ENCODE data around the gene RRAS. TPM values are rescaled to one million over a fixed set of nuclear protein-coding genes. Genes with fewer than 3 reads are reported as not detected.

The RRAS gene
- polyA plus RNA-seq, 1 of the 3 experiments (the other 2 are of a cell fraction) = 141 TPM

- TF ChIP-seq FOSL2 (IDR thresholded peaks at IDR 0.05; ENCODE audit: borderline replicate concordance, low read depth) = no peak
- no peak for TF ChIP-seq IRF3 (IDR thresholded peaks at IDR 0.05; ENCODE audit: low read depth, low read length)
- no peak for TF ChIP-seq NFIC (IDR thresholded peaks at IDR 0.05; ENCODE audit: borderline replicate concordance)
- TF ChIP-seq EZH2phosphoT487 (IDR thresholded peaks at IDR 0.05; ENCODE audit: borderline replicate concordance, low read depth) = no peak
Observed at GRCh38 chr19:49594993-49595818, 44.7 kb downstream of the RRAS start (continued).

DNA sequence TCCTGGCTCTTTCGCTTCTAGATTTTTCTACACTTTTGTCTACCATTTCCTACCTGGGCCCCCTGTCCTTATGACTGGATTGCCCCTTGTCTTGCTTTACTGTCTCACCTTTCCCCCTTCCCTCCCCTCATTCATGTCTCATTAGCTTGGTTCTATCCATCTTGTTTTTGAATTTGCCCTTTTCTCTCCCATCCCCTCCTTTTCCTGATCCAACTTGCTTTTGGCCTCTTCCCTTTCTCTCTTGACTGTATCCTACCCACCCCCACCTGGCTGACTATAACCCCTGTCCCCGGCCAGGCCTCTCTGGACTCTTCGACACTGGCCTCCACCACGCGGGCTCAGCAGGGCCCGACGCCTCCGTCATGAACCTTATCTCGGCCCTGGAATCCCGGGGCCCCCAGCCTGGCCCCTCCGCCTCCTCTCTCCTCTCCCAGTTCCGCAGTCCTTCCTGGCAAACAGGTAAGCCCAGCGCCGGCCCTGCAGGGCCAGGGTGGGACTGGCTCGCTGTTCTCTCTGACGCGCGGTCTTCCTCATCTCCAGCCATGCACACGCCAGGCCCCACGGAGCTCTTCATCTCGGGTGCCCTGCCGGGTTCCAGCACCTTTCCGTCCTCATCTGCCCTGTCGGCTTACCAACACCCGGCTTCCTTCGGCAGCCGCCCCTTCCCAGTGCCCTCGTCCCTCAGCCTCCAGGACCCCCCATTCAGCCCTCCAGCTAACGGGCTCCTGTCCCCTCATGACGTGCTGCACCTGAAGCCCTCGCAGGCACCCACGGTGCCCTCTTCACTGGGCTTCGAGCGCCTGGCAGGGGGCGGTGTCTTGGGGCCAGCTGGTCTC, 45.6 kb downstream of the RRAS start:
- no peak for DNase-seq
- Histone ChIP-seq H3F3A (replicated peaks; ENCODE audit: insufficient read depth) (peaks cover 28% of the 10 kb centered on the region), H3K9me2 (no peaks in the 10 kb centered on the region), H3K4me2 (peak overlapping the region; percentile 98; the same call in 1 of the 2 replicates), H3K27ac (ENCODE audit: low read depth in 2 of 2, low read length in 1 of 2) (peak overlapping the region in 1 of 2 experiments; percentile 26; a peak in 1 of 4 replicates), H4K20me1 (ENCODE audit: insufficient read depth) (peaks cover 41% of the 10 kb centered on the region), H3K9me3 (no peaks in the 10 kb centered on the region), H3K27me3 (ENCODE audit: insufficient read depth) (no peaks in the 10 kb centered on the region), H3K36me3 (replicated peaks in 1 of 2; ENCODE audit: control insufficient read depth in 1 of 2, insufficient read depth in 2 of 2, low read length in 1 of 2) (peaks cover 24 to 47% of the 10 kb centered on the region in 2 experiments), H3K4me3 (ENCODE audit: low read depth in 2 of 2, low read length in 1 of 2) (no peak overlapping the region), H2AFZ (ENCODE audit: low read depth) (no peak overlapping the region), H3K9ac (peak overlapping the region; percentile 1; the same call in 1 of the 2 replicates), H3K79me2 (ENCODE audit: insufficient read depth) (peaks cover 60% of the 10 kb centered on the region), H3K4me1 (ENCODE audit: control insufficient read depth in 1 of 2, insufficient read depth in 2 of 2, low read depth in 1 of 2, low read length in 1 of 2) (peaks cover 0 to 12% of the 10 kb centered on the region in 2 experiments; a peak in 1 of 4 replicates)
- POLR2A ChIA-PET = interaction anchor here (1.0 kb wide), 1 partner anchor 14 kb away, joined by 3 read pairs; the partner anchor contains the start of gene NOSIP
- TF ChIP-seq FOSL2 (IDR thresholded peaks at IDR 0.05; ENCODE audit: borderline replicate concordance, low read depth) = no peak
- TF ChIP-seq YY1 (IDR thresholded peaks at IDR 0.05; ENCODE audit: low read depth) = no peak
- no peak for TF ChIP-seq USF1 (IDR thresholded peaks at IDR 0.05; ENCODE audit: borderline replicate concordance, low read depth)
- no peak for TF ChIP-seq CTCF (IDR thresholded peaks at IDR 0.05)
- TF ChIP-seq GATA2 (CRISPR knock-in tag; IDR thresholded peaks at IDR 0.05) = no peak
- CTCF ChIA-PET = interaction anchor here (1.3 to 2.2 kb wide), 2 partner anchors 24 to 78 kb away, joined by 4 to 12 read pairs; no protein-coding TSS in a partner anchor
- 95% methylated on average over 35 of the region's 35 CpGs for WGBS (ENCODE audit: low lambda C conversion rate)

Measured in SK-N-SH (cell line).